DOHH2 (cell line): Measurements from ENCODE around the gene NPR3.

ENCODE experiments used
- H3F3A ChIP-seq: fragments of 200-600 bp; sonication (generic), shearing (Covaris generic); 2 replicates; pipeline ENCODE4 v1.6.0; 2016; ENCODE audit warnings: antibody characterized with exemption, mild to moderate bottlenecking; ENCODE audit not compliant: control insufficient read depth, insufficient read depth
- H3K27ac ChIP-seq: fragments of 200-600 bp; sonication (generic); 2 replicates; pipeline ENCODE4 v1.5.1; 2014; ENCODE audit warnings: low read depth, mild to moderate bottlenecking, low read length, moderate library complexity
- H3K27me3 ChIP-seq: fragments of 200-600 bp; sonication (generic); 2 replicates; pipeline ENCODE4 v1.6.1; 2014; ENCODE audit warnings: mild to moderate bottlenecking, low read length, mixed read lengths; ENCODE audit not compliant: control insufficient read depth
- H3K36me3 ChIP-seq: fragments of 200-600 bp; sonication (generic); 2 replicates; pipeline ENCODE4 v1.6.1; 2014; ENCODE audit warnings: mild to moderate bottlenecking, low read length, moderate library complexity, mixed read lengths; ENCODE audit not compliant: control insufficient read depth
- H3K4me1 ChIP-seq: fragments of 200-600 bp; sonication (generic); 2 replicates; pipeline ENCODE4 v1.6.1; 2014; ENCODE audit warnings: mild to moderate bottlenecking, low read length, mixed read lengths; ENCODE audit not compliant: control insufficient read depth
- H3K4me2 ChIP-seq: fragments of 200-600 bp; sonication (generic); 2 replicates; pipeline ENCODE4 v1.6.0; 2014; ENCODE audit warnings: mild to moderate bottlenecking, low read length, moderate library complexity
- H3K4me3 ChIP-seq: fragments of 200-600 bp; sonication (generic); 2 replicates; pipeline ENCODE4 v1.5.1; 2014; ENCODE audit warnings: mild to moderate bottlenecking, low read length, mixed read lengths
- H3K79me2 ChIP-seq: fragments of 200-600 bp; sonication (generic); 2 replicates; pipeline ENCODE4 v1.6.1; 2014; ENCODE audit warnings: mild to moderate bottlenecking, low read length, mixed read lengths; ENCODE audit not compliant: control insufficient read depth
- H3K9me2 ChIP-seq: fragments of 200-600 bp; sonication (generic); replicated peaks from 2 replicates; pipeline ENCODE4 v1.6.1; 2014; ENCODE audit warnings: mild to moderate bottlenecking, low read length, mixed read lengths; ENCODE audit not compliant: control insufficient read depth
- H3K9me3 ChIP-seq: fragments of 200-600 bp; sonication (generic); 2 replicates; pipeline ENCODE4 v1.6.1; 2014; ENCODE audit warnings: antibody characterized with exemption, low read length, mixed read lengths; ENCODE audit not compliant: control insufficient read depth, insufficient read depth
- H4K20me1 ChIP-seq: fragments of 200-600 bp; sonication (generic); 2 replicates; pipeline ENCODE4 v1.6.0; 2014; ENCODE audit warnings: low read depth, mild to moderate bottlenecking, antibody characterized with exemption, low read length, moderate library complexity; ENCODE audit not compliant: control insufficient read depth, insufficient read depth
- CTCF ChIP-seq: fragments of 200-600 bp; sonication (generic); IDR thresholded peaks from one replicate; pipeline ENCODE4 v1.5.1; 2014; ENCODE audit warnings: antibody characterized with exemption, mild to moderate bottlenecking, low read depth, low read length; ENCODE audit not compliant: poor library complexity, severe bottlenecking
- EZH2phosphoT487 ChIP-seq: fragments of 200-600 bp; sonication (generic); IDR thresholded peaks from 2 replicates; pipeline ENCODE4 v1.6.1; 2017; ENCODE audit warnings: borderline replicate concordance, mild to moderate bottlenecking, antibody characterized with exemption, low read length, moderate library complexity, mixed read lengths

Gene NPR3

GRCh38 chr5:32745317-32745716, 34.2 kb downstream of the NPR3 start:
- H3K36me3 ChIP-seq, result no peaks in the 10 kb centered on the region
- TF ChIP-seq EZH2phosphoT487 (no peak), CTCF (no peak)
- H4K20me1 ChIP-seq, result no peaks in the 10 kb centered on the region
- no peaks in the 10 kb centered on the region for H3K27me3 ChIP-seq
- no peak overlapping the region for H3K4me2 ChIP-seq
- no peaks in the 10 kb centered on the region for H3K9me3 ChIP-seq
- no peaks in the 10 kb centered on the region for H3K4me1 ChIP-seq
- H3K9me2 ChIP-seq, result no peaks in the 10 kb centered on the region
- no peaks in the 10 kb centered on the region for H3K79me2 ChIP-seq
- no peak overlapping the region for H3K27ac ChIP-seq
- H3F3A ChIP-seq, result no peaks in the 10 kb centered on the region
- no peak overlapping the region for H3K4me3 ChIP-seq

GRCh38 chr5:32752411-32752810, 41.3 kb downstream of the NPR3 start:
- no peaks in the 10 kb centered on the region for H3K4me1 ChIP-seq
- no peaks in the 10 kb centered on the region for H3K9me2 ChIP-seq
- no peaks in the 10 kb centered on the region for H3K36me3 ChIP-seq
- no peak overlapping the region for H3K4me2 ChIP-seq
- H3K9me3 ChIP-seq, result no peaks in the 10 kb centered on the region
- H3K4me3 ChIP-seq, result no peak overlapping the region
- no peaks in the 10 kb centered on the region for H4K20me1 ChIP-seq
- H3K27ac ChIP-seq, result no peak overlapping the region
- TF ChIP-seq CTCF (no peak), EZH2phosphoT487 (no peak)
- H3K79me2 ChIP-seq, result no peaks in the 10 kb centered on the region
- no peaks in the 10 kb centered on the region for H3K27me3 ChIP-seq
- H3F3A ChIP-seq, result no peaks in the 10 kb centered on the region

GRCh38 chr5:32753051-32753450, 41.9 kb downstream of the NPR3 start:
- Histone ChIP-seq H3K4me1 (no peaks in the 10 kb centered on the region), H3K9me3 (no peaks in the 10 kb centered on the region), H3K27ac (no peak overlapping the region), H4K20me1 (no peaks in the 10 kb centered on the region), H3K36me3 (no peaks in the 10 kb centered on the region), H3K4me3 (no peak overlapping the region), H3K27me3 (no peaks in the 10 kb centered on the region), H3F3A (no peaks in the 10 kb centered on the region), H3K4me2 (no peak overlapping the region), H3K79me2 (no peaks in the 10 kb centered on the region), H3K9me2 (no peaks in the 10 kb centered on the region)
- no peak for TF ChIP-seq CTCF
- no peak for TF ChIP-seq EZH2phosphoT487

- H3K36me3 ChIP-seq, result no peaks in the 10 kb centered on the region
- no peaks in the 10 kb centered on the region for H3K79me2 ChIP-seq
- no peaks in the 10 kb centered on the region for H3K4me1 ChIP-seq
- H3F3A ChIP-seq, result no peaks in the 10 kb centered on the region
- H3K9me3 ChIP-seq, result no peaks in the 10 kb centered on the region
- no peak overlapping the region for H3K4me3 ChIP-seq
- H3K27me3 ChIP-seq, result no peaks in the 10 kb centered on the region
- H3K27ac ChIP-seq, result no peak overlapping the region
- no peak for TF ChIP-seq EZH2phosphoT487
- TF ChIP-seq CTCF, result no peak
- H3K4me2 ChIP-seq, result no peak overlapping the region
- no peaks in the 10 kb centered on the region for H4K20me1 ChIP-seq
- no peaks in the 10 kb centered on the region for H3K9me2 ChIP-seq
Observed at GRCh38 chr5:32753765-32754164, 42.6 kb downstream of the NPR3 start.
